ENCODE data around the gene TMEM31.

DNA sequence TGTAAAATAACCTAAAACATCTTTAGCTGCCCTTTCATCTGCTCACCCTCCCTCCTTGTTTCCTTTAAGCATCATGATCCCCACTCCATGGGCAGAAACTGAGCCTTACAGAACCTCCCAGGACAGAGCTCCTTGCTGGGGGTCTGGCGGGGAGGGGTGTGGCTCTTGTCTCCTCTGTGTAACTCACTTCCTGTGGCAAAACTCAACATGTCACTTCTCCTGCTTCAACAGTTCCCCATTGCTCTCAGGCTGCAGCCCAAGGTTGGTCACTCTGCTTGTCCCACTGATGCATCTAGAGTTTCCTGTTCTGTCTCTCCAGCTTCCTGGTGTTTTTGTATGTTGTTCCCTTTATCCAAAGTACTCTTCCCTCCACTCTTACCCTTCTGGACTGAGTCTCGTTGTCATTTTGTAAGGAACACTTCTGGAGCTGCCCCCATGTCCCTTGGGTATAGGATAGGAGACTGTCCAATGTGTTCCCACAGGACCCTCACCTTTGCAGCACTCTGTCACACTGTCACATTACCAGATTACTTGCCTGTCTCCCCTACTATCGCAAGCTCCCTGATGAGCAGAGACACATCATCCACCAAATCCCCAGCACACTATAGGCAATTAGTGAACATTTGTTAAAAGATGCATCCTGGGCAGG is 19.6 kb downstream of the TMEM31 start:
- TF ChIP-seq GABPA (IDR thresholded peaks at IDR 0.05; ENCODE audit: low read depth) (no peak), RAD21 (IDR thresholded peaks at IDR 0.05; ENCODE audit: low read length) (no peak), JUND (IDR thresholded peaks at IDR 0.05) (no peak), YY1 (IDR thresholded peaks at IDR 0.05; ENCODE audit: low read depth) (no peak)
- TF ChIP-seq, protein P1, sequence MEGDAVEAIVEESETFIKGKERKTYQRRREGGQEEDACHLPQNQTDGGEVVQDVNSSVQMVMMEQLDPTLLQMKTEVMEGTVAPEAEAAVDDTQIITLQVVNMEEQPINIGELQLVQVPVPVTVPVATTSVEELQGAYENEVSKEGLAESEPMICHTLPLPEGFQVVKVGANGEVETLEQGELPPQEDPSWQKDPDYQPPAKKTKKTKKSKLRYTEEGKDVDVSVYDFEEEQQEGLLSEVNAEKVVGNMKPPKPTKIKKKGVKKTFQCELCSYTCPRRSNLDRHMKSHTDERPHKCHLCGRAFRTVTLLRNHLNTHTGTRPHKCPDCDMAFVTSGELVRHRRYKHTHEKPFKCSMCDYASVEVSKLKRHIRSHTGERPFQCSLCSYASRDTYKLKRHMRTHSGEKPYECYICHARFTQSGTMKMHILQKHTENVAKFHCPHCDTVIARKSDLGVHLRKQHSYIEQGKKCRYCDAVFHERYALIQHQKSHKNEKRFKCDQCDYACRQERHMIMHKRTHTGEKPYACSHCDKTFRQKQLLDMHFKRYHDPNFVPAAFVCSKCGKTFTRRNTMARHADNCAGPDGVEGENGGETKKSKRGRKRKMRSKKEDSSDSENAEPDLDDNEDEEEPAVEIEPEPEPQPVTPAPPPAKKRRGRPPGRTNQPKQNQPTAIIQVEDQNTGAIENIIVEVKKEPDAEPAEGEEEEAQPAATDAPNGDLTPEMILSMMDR (IDR thresholded peaks at IDR 0.05) = no peak
- TF ChIP-seq, protein P2, sequence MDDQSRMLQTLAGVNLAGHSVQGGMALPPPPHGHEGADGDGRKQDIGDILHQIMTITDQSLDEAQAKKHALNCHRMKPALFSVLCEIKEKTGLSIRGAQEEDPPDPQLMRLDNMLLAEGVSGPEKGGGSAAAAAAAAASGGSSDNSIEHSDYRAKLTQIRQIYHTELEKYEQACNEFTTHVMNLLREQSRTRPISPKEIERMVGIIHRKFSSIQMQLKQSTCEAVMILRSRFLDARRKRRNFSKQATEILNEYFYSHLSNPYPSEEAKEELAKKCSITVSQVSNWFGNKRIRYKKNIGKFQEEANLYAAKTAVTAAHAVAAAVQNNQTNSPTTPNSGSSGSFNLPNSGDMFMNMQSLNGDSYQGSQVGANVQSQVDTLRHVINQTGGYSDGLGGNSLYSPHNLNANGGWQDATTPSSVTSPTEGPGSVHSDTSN (IDR thresholded peaks at IDR 0.05) = no peak
